Measurements from ENCODE around the gene NRCAM. TPM values are rescaled to one million over a fixed set of nuclear protein-coding genes. Genes with fewer than 3 reads are reported as not detected.

NRCAM gene
- total and polyA plus RNA-seq, 2 of the 8 experiments (the other 6 are each of a cell fraction or from before 2014, with no cell fraction given), result 2.7 to 3.8 TPM

DNA sequence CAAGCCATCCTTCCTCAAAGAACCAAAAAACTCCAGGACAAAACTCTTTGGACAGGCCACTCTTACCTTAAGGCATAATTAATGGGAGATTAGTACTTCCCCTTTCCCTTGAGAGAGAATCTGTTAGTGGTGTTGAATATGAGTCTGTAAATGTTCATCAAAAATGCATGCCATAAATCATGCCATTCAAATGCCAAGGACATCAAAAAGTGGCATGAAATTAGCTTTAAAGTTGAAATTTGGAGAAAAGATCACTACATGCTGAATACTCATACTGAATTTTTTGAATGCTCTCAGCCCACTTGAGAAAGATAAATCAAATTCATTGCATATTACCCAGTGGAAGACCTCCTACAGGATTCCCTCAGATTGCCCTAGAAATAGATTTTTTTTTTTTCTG, 6.7 kb downstream of the NRCAM start:
- H3K56ac ChIP-seq (replicated peaks; ENCODE audit: insufficient read length, low read depth, low read length), result no peak overlapping the region
- H3K18ac ChIP-seq (ENCODE audit: extremely low read depth, low read length), result no peak overlapping the region; the same call in 1 of the 2 replicates
- H3K36me3 ChIP-seq (ENCODE audit: control insufficient read depth in 2 of 4, insufficient read depth in 4 of 4, low read length in 3 of 4), result no peaks in the 10 kb centered on the region
- H2BK15ac ChIP-seq (ENCODE audit: low read length), result no peak overlapping the region
- no peak overlapping the region for H3K27ac ChIP-seq (ENCODE audit: low read depth, low read length)
- ChIA-PET CTCF (ENCODE audit: partially characterized antibody) (interaction anchor here (0.6 to 1.5 kb wide), 9 partner anchors 9 to 271 kb away, joined by 3 to 5 read pairs (median 4); no protein-coding TSS in a partner anchor), POLR2A (ENCODE audit: partially characterized antibody) (no interaction called here)
- peak overlapping the region; percentile 74 for H4K5ac ChIP-seq (ENCODE audit: insufficient read length, low read depth, low read length)
- H3K27me3 ChIP-seq (replicated peaks in 1 of 4; ENCODE audit: control insufficient read depth in 3 of 4, extremely low read depth in 1 of 4, insufficient read depth in 3 of 4, low read length in 3 of 4), result peaks cover 0 to 13% (median 8%) of the 10 kb centered on the region in 4 experiments; a peak in 4 of 7 replicates
- no peak overlapping the region for H3K9ac ChIP-seq (replicated peaks in 1 of 4; ENCODE audit: extremely low read depth in 1 of 4, low read depth in 3 of 4, low read length in 3 of 4)
- no peak overlapping the region for H3K23ac ChIP-seq (ENCODE audit: insufficient read length)
- FAIRE-seq (no peak), DNase-seq (ENCODE audit: low read depth in 1 of 2, low spot score in 2 of 2) (no peak)
- H3K9me3 ChIP-seq (ENCODE audit: insufficient read depth in 2 of 2, low read depth in 1 of 2, low read length in 1 of 2), result no peaks in the 10 kb centered on the region
- H3K79me2 ChIP-seq (ENCODE audit: control insufficient read depth in 1 of 2, insufficient read depth in 2 of 2, low read length in 2 of 2), result no peaks in the 10 kb centered on the region
- H3K14ac ChIP-seq (ENCODE audit: insufficient read length), result no peak overlapping the region
- no peak overlapping the region for H4K91ac ChIP-seq (replicated peaks; ENCODE audit: insufficient read length, low read length)
- peaks cover 0 to 1% of the 10 kb centered on the region in 2 experiments for H4K20me1 ChIP-seq (replicated peaks in 1 of 2; ENCODE audit: control insufficient read depth in 1 of 2, insufficient read depth in 2 of 2, low read length in 2 of 2)
- H3K4me3 ChIP-seq (ENCODE audit: extremely low read depth in 1 of 4, insufficient read depth in 2 of 4, low read depth in 3 of 4, low read length in 4 of 4), result peak overlapping the region in 1 of 4 experiments; percentile 33; a peak in 1 of 8 replicates
- H3K23me2 ChIP-seq (ENCODE audit: low read depth, low read length), result peaks cover 2% of the 10 kb centered on the region
- H2AFZ ChIP-seq (ENCODE audit: low read length), result no peak overlapping the region
- no peak overlapping the region for H2BK12ac ChIP-seq (ENCODE audit: low read depth, low read length)
- no peaks in the 10 kb centered on the region for H3K79me1 ChIP-seq (ENCODE audit: low read depth, low read length)
- H3K4me1 ChIP-seq (replicated peaks in 1 of 4; ENCODE audit: control insufficient read depth in 3 of 4, insufficient read depth in 4 of 4, low read length in 3 of 4), result peaks cover 6 to 13% (median 9%) of the 10 kb centered on the region in 4 experiments; a peak in 4 of 7 replicates
- no peak overlapping the region for H2BK20ac ChIP-seq (ENCODE audit: low read length)
- peak overlapping the region; percentile 26 to 55; a peak in 2 of 4 replicates for H3K4me2 ChIP-seq (ENCODE audit: insufficient read depth in 1 of 2, low read depth in 2 of 2, low read length in 2 of 2)
- no peak overlapping the region for H2BK120ac ChIP-seq (replicated peaks; ENCODE audit: low read depth, low read length)
- H3K4ac ChIP-seq (replicated peaks; ENCODE audit: insufficient read length, low read depth, low read length), result no peak overlapping the region
- no peak overlapping the region for H2AK5ac ChIP-seq (ENCODE audit: low read depth, low read length)
- H4K8ac ChIP-seq (ENCODE audit: extremely low read depth, insufficient read depth, low read length), result no peak overlapping the region
- no peak overlapping the region for H2BK5ac ChIP-seq (ENCODE audit: low read depth, low read length)
- TF ChIP-seq CHD1 (IDR thresholded peaks at IDR 0.05; ENCODE audit: low read depth, low read length), result no peak
- TF ChIP-seq, protein P1, sequence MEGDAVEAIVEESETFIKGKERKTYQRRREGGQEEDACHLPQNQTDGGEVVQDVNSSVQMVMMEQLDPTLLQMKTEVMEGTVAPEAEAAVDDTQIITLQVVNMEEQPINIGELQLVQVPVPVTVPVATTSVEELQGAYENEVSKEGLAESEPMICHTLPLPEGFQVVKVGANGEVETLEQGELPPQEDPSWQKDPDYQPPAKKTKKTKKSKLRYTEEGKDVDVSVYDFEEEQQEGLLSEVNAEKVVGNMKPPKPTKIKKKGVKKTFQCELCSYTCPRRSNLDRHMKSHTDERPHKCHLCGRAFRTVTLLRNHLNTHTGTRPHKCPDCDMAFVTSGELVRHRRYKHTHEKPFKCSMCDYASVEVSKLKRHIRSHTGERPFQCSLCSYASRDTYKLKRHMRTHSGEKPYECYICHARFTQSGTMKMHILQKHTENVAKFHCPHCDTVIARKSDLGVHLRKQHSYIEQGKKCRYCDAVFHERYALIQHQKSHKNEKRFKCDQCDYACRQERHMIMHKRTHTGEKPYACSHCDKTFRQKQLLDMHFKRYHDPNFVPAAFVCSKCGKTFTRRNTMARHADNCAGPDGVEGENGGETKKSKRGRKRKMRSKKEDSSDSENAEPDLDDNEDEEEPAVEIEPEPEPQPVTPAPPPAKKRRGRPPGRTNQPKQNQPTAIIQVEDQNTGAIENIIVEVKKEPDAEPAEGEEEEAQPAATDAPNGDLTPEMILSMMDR (IDR thresholded peaks at IDR 0.05; ENCODE audit: control extremely low read depth in 1 of 3, insufficient read depth in 1 of 3, low read depth in 1 of 3, low read length in 3 of 3), result no peak
- TF ChIP-seq FOSL1 (IDR thresholded peaks at IDR 0.05; ENCODE audit: insufficient read depth, low read depth, low read length), result no peak
- TF ChIP-seq, protein P2, sequence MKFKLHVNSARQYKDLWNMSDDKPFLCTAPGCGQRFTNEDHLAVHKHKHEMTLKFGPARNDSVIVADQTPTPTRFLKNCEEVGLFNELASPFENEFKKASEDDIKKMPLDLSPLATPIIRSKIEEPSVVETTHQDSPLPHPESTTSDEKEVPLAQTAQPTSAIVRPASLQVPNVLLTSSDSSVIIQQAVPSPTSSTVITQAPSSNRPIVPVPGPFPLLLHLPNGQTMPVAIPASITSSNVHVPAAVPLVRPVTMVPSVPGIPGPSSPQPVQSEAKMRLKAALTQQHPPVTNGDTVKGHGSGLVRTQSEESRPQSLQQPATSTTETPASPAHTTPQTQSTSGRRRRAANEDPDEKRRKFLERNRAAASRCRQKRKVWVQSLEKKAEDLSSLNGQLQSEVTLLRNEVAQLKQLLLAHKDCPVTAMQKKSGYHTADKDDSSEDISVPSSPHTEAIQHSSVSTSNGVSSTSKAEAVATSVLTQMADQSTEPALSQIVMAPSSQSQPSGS (IDR thresholded peaks at IDR 0.05; ENCODE audit: low read length), result no peak
- TF ChIP-seq TEAD4 (IDR thresholded peaks at IDR 0.05; ENCODE audit: low read depth, low read length), result no peak
- TF ChIP-seq BRCA1 (IDR thresholded peaks at IDR 0.05; ENCODE audit: low read depth, low read length), result no peak
- no peak for TF ChIP-seq SP1 (IDR thresholded peaks at IDR 0.05; ENCODE audit: low read depth, low read length)
- no peak for TF ChIP-seq SIN3A (conservative IDR thresholded peaks at IDR 0.05 in 1 of 2, IDR thresholded peaks at IDR 0.05 in 1 of 2; ENCODE audit: low read depth in 1 of 2, low read length in 2 of 2)
- TF ChIP-seq, protein P3, sequence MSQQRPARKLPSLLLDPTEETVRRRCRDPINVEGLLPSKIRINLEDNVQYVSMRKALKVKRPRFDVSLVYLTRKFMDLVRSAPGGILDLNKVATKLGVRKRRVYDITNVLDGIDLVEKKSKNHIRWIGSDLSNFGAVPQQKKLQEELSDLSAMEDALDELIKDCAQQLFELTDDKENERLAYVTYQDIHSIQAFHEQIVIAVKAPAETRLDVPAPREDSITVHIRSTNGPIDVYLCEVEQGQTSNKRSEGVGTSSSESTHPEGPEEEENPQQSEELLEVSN (IDR thresholded peaks at IDR 0.05), result no peak
- TF ChIP-seq CBX8 (IDR thresholded peaks at IDR 0.05; ENCODE audit: borderline replicate concordance, low read depth, low read length), result no peak

Data from H1 (cell line).